ENCODE data around the gene NBEA. TPM values are rescaled to one million over a fixed set of nuclear protein-coding genes. Genes with fewer than 3 reads are reported as not detected.

NBEA gene
- total RNA-seq, 2 donors from 2014 or later: 15.2 to 15.9 TPM

DNA sequence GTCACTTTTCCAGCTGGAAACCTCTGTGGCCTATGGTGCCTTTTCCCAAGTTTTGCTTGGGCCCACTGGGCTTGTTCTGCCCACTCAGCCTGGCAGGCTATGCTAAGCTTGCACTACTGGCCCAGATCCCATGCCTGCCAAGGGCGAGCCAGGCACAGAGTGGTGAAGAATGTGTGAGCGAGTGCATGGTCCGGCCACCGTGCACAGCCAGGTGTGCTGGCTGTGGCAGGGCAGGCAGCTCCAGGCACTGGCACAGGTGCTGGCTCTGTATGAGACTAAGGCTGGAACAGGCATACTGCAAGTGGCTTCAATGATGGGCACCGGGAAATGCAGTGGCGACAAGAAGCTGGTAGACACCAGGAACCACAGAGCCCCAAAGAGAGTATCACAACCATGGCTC lies 584.5 kb downstream of the NBEA start:
- Histone ChIP-seq H3K4me3 (ENCODE audit: low read length) (no peak overlapping the region), H3K27ac (ENCODE audit: low read depth, low read length) (no peak overlapping the region), H3K4me1 (ENCODE audit: control insufficient read depth, insufficient read depth, low read length) (no peaks in the 10 kb centered on the region), H3K36me3 (ENCODE audit: control insufficient read depth, insufficient read depth, low read length) (no peaks in the 10 kb centered on the region), H3K9me3 (ENCODE audit: control insufficient read depth, low read length) (no peaks in the 10 kb centered on the region), H3K9ac (ENCODE audit: extremely low read depth, low read length, poor library complexity, severe bottlenecking) (no peak overlapping the region), H3K27me3 (ENCODE audit: control insufficient read depth, insufficient read depth, low read length, poor library complexity, severe bottlenecking) (no peaks in the 10 kb centered on the region)
- Mint-ChIP-seq H3K4me3 (no peak overlapping the region), H3K36me3 (ENCODE audit: low read depth) (peaks cover 2% of the 10 kb centered on the region), H3K9me3 (no peaks in the 10 kb centered on the region), H3K4me1 (no peaks in the 10 kb centered on the region), H3K27me3 (ENCODE audit: insufficient read depth) (peaks cover 2% of the 10 kb centered on the region), H3K27ac (no peak overlapping the region)
- TF ChIP-seq, protein P1, sequence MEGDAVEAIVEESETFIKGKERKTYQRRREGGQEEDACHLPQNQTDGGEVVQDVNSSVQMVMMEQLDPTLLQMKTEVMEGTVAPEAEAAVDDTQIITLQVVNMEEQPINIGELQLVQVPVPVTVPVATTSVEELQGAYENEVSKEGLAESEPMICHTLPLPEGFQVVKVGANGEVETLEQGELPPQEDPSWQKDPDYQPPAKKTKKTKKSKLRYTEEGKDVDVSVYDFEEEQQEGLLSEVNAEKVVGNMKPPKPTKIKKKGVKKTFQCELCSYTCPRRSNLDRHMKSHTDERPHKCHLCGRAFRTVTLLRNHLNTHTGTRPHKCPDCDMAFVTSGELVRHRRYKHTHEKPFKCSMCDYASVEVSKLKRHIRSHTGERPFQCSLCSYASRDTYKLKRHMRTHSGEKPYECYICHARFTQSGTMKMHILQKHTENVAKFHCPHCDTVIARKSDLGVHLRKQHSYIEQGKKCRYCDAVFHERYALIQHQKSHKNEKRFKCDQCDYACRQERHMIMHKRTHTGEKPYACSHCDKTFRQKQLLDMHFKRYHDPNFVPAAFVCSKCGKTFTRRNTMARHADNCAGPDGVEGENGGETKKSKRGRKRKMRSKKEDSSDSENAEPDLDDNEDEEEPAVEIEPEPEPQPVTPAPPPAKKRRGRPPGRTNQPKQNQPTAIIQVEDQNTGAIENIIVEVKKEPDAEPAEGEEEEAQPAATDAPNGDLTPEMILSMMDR (conservative IDR thresholded peaks at IDR 0.05): no peak
- 87 to 91% methylated on average over 4 to 6 of the region's 6 CpGs for WGBS, 2 experiments (ENCODE audit: insufficient coverage in 1 of 2, insufficient read length in 1 of 2)
- no peak for DNase-seq

DNA sequence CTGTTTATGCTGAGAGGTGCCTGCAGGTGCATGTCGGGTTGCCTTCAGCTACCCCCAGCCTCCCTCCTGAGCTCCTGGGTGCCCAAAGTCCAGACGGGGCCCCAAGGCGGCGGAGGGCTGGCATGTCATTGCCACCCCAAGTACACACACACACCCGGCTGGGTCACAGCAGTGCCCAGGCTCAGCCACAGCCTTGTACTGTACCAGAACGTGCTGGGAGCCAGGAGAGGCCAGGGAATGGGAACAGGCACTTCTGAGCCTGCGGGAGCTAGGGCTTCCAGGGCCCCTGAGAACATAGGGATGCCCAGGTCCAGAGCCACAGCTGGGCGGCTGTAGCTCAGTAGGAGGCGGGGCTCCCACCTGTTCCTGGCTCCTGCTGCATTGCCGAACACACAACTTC lies 585.4 kb downstream of the NBEA start:
- Histone ChIP-seq H3K4me1 (ENCODE audit: control insufficient read depth, insufficient read depth, low read length) (no peaks in the 10 kb centered on the region), H3K9me3 (ENCODE audit: control insufficient read depth, low read length) (no peaks in the 10 kb centered on the region), H3K9ac (ENCODE audit: extremely low read depth, low read length, poor library complexity, severe bottlenecking) (no peak overlapping the region), H3K27me3 (ENCODE audit: control insufficient read depth, insufficient read depth, low read length, poor library complexity, severe bottlenecking) (no peaks in the 10 kb centered on the region), H3K4me3 (ENCODE audit: low read length) (no peak overlapping the region), H3K27ac (ENCODE audit: low read depth, low read length) (no peak overlapping the region), H3K36me3 (ENCODE audit: control insufficient read depth, insufficient read depth, low read length) (no peaks in the 10 kb centered on the region)
- Mint-ChIP-seq H3K4me3 (no peak overlapping the region), H3K36me3 (ENCODE audit: low read depth) (peaks cover 2% of the 10 kb centered on the region), H3K9me3 (no peaks in the 10 kb centered on the region), H3K4me1 (no peaks in the 10 kb centered on the region), H3K27me3 (ENCODE audit: insufficient read depth) (peaks cover 2% of the 10 kb centered on the region), H3K27ac (no peak overlapping the region)
- TF ChIP-seq, protein P1 (conservative IDR thresholded peaks at IDR 0.05): no peak
- no peak for DNase-seq
- 91 to 95% methylated on average over 3 to 10 of the region's 10 CpGs for WGBS, 2 experiments (ENCODE audit: insufficient coverage in 1 of 2, insufficient read length in 1 of 2)

- Histone ChIP-seq H3K9ac (ENCODE audit: extremely low read depth, low read length, poor library complexity, severe bottlenecking) (no peak overlapping the region), H3K36me3 (ENCODE audit: control insufficient read depth, insufficient read depth, low read length) (no peaks in the 10 kb centered on the region), H3K27ac (ENCODE audit: low read depth, low read length) (no peak overlapping the region), H3K4me3 (ENCODE audit: low read length) (no peak overlapping the region), H3K9me3 (ENCODE audit: control insufficient read depth, low read length) (no peaks in the 10 kb centered on the region), H3K4me1 (ENCODE audit: control insufficient read depth, insufficient read depth, low read length) (peaks cover 3% of the 10 kb centered on the region), H3K27me3 (ENCODE audit: control insufficient read depth, insufficient read depth, low read length, poor library complexity, severe bottlenecking) (no peaks in the 10 kb centered on the region)
- Mint-ChIP-seq H3K9me3 (no peaks in the 10 kb centered on the region), H3K36me3 (ENCODE audit: low read depth) (no peaks in the 10 kb centered on the region), H3K27me3 (ENCODE audit: insufficient read depth) (peaks cover 2% of the 10 kb centered on the region), H3K27ac (no peak overlapping the region), H3K4me1 (peaks cover 10% of the 10 kb centered on the region), H3K4me3 (no peak overlapping the region)
- TF ChIP-seq, protein P1 (conservative IDR thresholded peaks at IDR 0.05): no peak
- 95% methylated on average over 5 of the region's 5 CpGs; no CpG with 5 or more reads in 1 of the 2 experiments for WGBS, 2 experiments (ENCODE audit: insufficient coverage in 1 of 2, insufficient read length in 1 of 2)
- DNase-seq: no peak
Observed at GRCh38 chr13:35530147-35530546, 588.1 kb downstream of the NBEA start.
